GM19328 (cell line): Measurements from ENCODE around the gene XPC.

Experiments used
- ATAC-seq: cut with Tn5 transposase; IDR thresholded peaks from one replicate; pipeline ENCODE4 v1.9.1; 2021; ENCODE audit warnings: mild to moderate bottlenecking, moderate library complexity; ENCODE audit not compliant: unreplicated experiment

Gene XPC

GRCh38 chr3:14137004-14137403 lies 41.4 kb downstream of the XPC start:
- ATAC-seq, result no peak

- ATAC-seq, result no peak
These were observed 42.8 kb downstream of the XPC start for GRCh38 chr3:14135581-14135980.

GRCh38 chr3:14134291-14134690 lies 44.1 kb downstream of the XPC start:
- no peak for ATAC-seq

GRCh38 chr3:14133876-14134275 lies 44.5 kb downstream of the XPC start:
- ATAC-seq, result no peak

GRCh38 chr3:14133188-14133800 lies 45.1 kb downstream of the XPC start:
- no peak for ATAC-seq

- no peak for ATAC-seq
These were observed 45.7 kb downstream of the XPC start for GRCh38 chr3:14132689-14133088.

- no peak for ATAC-seq
These were observed 46.3 kb downstream of the XPC start for GRCh38 chr3:14132120-14132519.

GRCh38 chr3:14131134-14131533 lies 47.3 kb downstream of the XPC start:
- no peak for ATAC-seq

GRCh38 chr3:14130707-14131106 lies 47.7 kb downstream of the XPC start:
- ATAC-seq, result no peak

- no peak for ATAC-seq
These were observed 48.2 kb downstream of the XPC start for GRCh38 chr3:14130230-14130629.

- no peak for ATAC-seq
These were observed 49.1 kb downstream of the XPC start for GRCh38 chr3:14129296-14129695.

- no peak for ATAC-seq
These were observed 49.7 kb downstream of the XPC start for GRCh38 chr3:14128724-14129123.

- ATAC-seq, result no peak
These were observed 50.8 kb downstream of the XPC start for GRCh38 chr3:14127516-14128161.

GRCh38 chr3:14126887-14127505 lies 51.4 kb downstream of the XPC start:
- ATAC-seq, result no peak

- no peak for ATAC-seq
These were observed 52.1 kb downstream of the XPC start for GRCh38 chr3:14126017-14126886.

- peak; percentile 22 for ATAC-seq
These were observed 53.0 kb downstream of the XPC start for GRCh38 chr3:14125193-14126016.

- peak; percentile 83 for ATAC-seq
These were observed 53.7 kb downstream of the XPC start, which contains the start of the genes CHCHD4 and TMEM43 for GRCh38 chr3:14124615-14125192. CHCHD4 (minus strand) TSS chr3:14124870; CDS start chr3:14124676, 194 bp downstream. TMEM43 (plus strand) TSS chr3:14125052; CDS start chr3:14125194, 142 bp downstream.

- peak; percentile 40 for ATAC-seq
These were observed 54.2 kb downstream of the XPC start for GRCh38 chr3:14124223-14124614.

- no peak for ATAC-seq
These were observed 54.8 kb downstream of the XPC start for GRCh38 chr3:14123308-14124222.
